Fibroblast of the aortic adventitia (primary cell): ENCODE data around the gene TSPAN11. TPM values are rescaled to one million over a fixed set of nuclear protein-coding genes. Genes with fewer than 3 reads are reported as not detected.

Experiments used
- DNase-seq: peaks from one replicate; pipeline ENCODE4 v3.0.0-alpha.2; 2010; ENCODE audit warnings: low read depth
- H3K4me3 ChIP-seq: 2 replicates; pipeline ENCODE4 v1.5.1; 2011; ENCODE audit warnings: low read depth, mild to moderate bottlenecking, control low read depth, low read length, moderate library complexity
- total RNA-seq: library from RNA; depleted of rRNA; stranded (reverse); fragments of >200 nt; gene quantifications from 2 replicates; pipeline ENCODE4 v1.2.3, GENCODE V29; 2012; ENCODE audit warnings: low replicate concordance
- TF ChIP-seq, protein P1 (sequence below): IDR thresholded peaks from 2 replicates; pipeline ENCODE4 v1.5.1; 2011; ENCODE audit warnings: mild to moderate bottlenecking, low read length, control low read depth, inconsistent platforms; ENCODE audit not compliant: insufficient read depth

The TSPAN11 gene
- total RNA-seq, 1 donor, result 0.36 TPM

DNA sequence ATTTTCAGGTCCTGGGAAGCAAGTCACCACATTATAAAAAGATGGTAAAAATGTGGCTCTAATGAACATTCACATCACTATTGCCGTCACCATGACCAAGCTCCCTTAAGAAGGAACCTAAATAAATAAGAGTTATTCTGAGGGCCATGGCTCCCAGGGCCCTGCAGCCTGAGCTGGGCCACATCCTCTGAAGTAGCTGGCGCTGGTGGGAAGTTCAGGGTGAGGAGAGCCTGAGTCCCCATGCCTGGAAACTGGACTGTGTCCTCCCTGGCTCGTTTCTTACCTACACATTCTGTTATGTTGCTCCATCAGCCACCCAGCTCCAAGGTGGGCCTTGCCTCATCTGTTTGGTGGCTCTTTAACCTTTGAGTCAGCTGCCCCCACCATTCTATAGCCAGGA lies 42.5 kb downstream of the TSPAN11 start:
- DNase-seq, result no peak
- no peak overlapping the region for H3K4me3 ChIP-seq
- TF ChIP-seq, protein P1, sequence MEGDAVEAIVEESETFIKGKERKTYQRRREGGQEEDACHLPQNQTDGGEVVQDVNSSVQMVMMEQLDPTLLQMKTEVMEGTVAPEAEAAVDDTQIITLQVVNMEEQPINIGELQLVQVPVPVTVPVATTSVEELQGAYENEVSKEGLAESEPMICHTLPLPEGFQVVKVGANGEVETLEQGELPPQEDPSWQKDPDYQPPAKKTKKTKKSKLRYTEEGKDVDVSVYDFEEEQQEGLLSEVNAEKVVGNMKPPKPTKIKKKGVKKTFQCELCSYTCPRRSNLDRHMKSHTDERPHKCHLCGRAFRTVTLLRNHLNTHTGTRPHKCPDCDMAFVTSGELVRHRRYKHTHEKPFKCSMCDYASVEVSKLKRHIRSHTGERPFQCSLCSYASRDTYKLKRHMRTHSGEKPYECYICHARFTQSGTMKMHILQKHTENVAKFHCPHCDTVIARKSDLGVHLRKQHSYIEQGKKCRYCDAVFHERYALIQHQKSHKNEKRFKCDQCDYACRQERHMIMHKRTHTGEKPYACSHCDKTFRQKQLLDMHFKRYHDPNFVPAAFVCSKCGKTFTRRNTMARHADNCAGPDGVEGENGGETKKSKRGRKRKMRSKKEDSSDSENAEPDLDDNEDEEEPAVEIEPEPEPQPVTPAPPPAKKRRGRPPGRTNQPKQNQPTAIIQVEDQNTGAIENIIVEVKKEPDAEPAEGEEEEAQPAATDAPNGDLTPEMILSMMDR, result no peak

DNA sequence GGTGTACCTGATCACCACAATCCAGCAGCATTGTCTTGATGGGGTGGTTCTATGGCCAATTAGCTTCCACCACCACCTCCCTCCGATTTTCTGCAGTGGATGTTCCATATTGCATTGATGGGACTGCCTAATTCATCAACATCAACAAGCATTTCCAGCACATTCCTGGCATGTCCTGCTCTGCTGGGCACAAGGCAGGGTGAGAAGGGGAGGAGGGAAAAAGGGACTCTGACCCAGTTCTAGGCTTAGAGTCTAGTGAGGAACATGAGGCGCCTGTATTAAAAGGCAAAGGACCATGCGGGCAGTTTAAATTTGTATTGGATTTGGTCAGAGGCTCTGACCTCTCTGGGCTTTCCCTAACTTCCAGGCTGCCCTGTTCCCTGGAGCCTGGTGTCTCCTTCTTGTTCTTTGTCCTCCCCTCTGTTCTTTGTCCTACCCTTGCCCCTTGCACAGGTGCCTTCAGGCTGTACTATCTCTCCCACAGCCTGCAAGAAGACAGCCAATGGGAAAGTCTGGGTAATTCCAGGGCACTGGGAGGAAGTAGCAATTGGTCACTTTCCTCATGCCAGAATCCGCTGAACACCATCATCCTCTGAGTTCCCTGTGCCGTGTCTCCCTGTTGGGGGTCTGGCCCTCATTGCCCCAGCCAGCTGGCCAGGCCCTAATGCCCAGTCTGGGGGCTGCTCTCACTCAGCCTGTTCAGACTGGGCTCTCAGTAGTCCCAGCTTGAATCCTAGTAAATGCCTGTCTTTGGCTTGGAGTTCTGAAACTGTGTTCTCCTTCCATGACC lies 43.3 kb downstream of the TSPAN11 start:
- TF ChIP-seq, protein P1, result no peak
- H3K4me3 ChIP-seq, result no peak overlapping the region
- DNase-seq, result no peak

DNA sequence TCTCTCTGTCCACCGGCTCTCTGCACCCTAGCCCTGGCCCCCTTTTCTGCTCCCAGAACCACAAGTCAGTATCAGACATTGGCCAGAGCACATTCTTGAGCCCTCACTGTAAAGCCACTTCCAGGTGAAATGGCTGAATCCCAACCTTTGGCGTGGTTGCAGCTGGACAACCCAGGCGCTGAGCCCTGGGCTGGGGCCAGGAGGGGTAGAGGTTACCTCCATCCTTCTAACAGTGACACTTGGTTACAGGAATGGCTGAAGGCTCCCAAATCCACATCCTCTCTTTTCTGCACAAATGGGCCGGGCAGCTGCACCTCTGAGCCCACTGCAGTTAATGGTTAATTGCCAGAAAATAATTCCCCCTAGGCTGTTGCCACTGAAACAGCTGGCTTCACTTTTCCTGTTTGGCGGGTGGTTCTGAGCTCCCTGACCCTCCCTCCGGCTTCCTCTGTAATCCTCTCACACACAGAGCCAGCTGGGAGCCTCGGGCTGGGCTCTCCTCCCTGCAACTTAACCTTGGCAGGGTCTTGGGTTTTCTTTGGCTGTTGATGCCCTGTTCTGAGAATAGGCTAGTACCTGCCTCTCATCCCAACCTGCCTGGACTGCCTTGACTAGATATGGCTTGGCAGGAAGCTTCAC lies 44.1 kb downstream of the TSPAN11 start:
- TF ChIP-seq, protein P1, result no peak
- peak; percentile 10 for DNase-seq
- no peak overlapping the region for H3K4me3 ChIP-seq

DNA sequence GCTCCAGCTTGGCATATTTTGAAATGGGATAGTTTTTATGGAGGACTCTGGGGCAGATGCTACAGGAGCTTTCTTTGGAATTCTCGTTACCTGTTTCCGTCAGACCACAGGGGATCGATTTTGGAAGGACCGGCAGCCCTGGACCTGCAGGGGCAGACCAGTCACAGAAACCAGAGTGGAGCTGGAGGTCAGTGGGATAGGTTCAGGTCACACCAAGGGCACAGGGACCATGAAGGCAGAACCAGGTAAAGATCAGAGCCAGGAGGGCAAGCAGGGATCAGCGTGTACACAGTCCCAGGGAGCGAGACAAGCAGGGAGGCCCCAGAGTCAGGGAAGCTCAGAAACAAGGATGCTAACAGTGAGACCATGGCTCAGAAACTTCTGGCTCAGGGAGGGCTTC lies 45.5 kb downstream of the TSPAN11 start:
- no peak for DNase-seq
- no peak overlapping the region for H3K4me3 ChIP-seq
- TF ChIP-seq, protein P1, result no peak

DNA sequence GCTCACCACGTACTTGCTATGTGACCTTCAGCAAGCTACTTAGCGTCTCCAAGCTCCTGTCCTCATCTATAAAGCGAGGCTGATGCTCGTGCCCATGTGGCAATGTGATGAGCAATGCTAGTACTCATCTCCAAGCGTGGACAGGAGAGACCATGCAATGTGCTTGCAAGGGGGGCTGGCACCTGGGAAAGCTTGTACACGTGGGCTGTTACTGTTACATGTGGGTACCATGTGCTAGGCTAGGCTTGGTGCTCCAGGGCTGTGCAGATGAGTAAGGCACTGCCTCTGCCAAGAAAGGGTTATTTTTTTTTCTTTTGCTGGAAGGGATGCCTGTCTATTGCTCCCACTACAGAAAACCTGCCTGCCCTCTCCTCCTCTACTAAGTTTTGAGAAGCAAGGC lies 46.6 kb downstream of the TSPAN11 start:
- TF ChIP-seq, protein P1, result no peak

DNA sequence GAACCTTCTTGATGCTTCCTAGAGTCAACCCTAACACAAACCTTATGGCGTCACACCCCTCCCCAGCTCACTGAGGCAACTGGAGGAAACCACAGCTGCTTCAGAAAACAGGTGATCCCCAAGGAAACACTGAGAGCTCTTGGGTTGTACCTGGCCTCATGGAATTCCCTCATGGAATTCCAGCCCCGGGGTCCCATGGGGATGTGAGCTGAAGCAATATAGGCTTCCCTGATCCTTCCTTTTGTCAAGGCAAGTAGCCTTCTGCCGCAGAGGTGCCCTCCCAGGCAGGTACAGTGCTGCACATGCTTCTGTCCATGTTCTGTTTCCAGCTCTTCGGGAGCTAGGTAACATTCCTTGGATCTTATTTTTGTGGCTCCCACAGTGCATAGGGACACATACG lies 47.3 kb downstream of the TSPAN11 start:
- H3K4me3 ChIP-seq, result no peak overlapping the region
- TF ChIP-seq, protein P1, result no peak
- no peak for DNase-seq

More for the DNA sequence above, 46.6 kb downstream of the TSPAN11 start:
- DNase-seq, result no peak
- H3K4me3 ChIP-seq, result no peak overlapping the region
